ENCODE measurements around the gene SLC39A11.

The SLC39A11 gene

DNA sequence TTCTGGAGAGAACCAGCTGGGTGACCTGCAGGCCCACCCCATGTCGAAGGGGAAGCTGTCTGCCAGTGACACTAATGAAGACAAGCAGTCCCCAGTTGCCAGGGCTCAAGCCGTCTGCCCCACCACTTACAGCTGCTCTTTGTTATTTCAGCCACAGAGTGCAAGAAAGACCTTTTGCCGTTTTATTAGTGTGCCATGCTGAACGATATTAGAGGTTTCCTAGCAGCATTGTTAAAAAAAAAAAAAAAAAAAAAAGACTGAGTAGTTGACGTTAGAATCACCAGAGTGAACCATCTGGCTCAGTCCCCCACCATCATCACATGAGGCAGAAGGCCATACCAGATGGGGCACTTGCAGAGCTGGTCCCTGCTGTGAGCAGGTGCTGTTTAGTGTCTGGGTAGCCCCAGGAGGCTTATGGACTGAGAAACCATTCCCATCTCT lies 26.5 kb upstream of the SLC39A11 start:
- no peak overlapping the region for H3K4me3 ChIP-seq (ENCODE audit: low read depth, low read length)
- no peaks in the 10 kb centered on the region for H3K27me3 ChIP-seq (replicated peaks)
- in situ Hi-C loops (cut with HindIII; ENCODE audit: low pct_ligation_motif_present, low sequenced_read_pairs): no loop called here
- no peak for DNase-seq
- TF ChIP-seq, protein P1, sequence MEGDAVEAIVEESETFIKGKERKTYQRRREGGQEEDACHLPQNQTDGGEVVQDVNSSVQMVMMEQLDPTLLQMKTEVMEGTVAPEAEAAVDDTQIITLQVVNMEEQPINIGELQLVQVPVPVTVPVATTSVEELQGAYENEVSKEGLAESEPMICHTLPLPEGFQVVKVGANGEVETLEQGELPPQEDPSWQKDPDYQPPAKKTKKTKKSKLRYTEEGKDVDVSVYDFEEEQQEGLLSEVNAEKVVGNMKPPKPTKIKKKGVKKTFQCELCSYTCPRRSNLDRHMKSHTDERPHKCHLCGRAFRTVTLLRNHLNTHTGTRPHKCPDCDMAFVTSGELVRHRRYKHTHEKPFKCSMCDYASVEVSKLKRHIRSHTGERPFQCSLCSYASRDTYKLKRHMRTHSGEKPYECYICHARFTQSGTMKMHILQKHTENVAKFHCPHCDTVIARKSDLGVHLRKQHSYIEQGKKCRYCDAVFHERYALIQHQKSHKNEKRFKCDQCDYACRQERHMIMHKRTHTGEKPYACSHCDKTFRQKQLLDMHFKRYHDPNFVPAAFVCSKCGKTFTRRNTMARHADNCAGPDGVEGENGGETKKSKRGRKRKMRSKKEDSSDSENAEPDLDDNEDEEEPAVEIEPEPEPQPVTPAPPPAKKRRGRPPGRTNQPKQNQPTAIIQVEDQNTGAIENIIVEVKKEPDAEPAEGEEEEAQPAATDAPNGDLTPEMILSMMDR (IDR thresholded peaks at IDR 0.05; ENCODE audit: low read depth, low read length, missing control alignments): no peak
- no peak overlapping the region for H3K27ac ChIP-seq
- no peaks in the 10 kb centered on the region for H3K36me3 ChIP-seq (replicated peaks)

DNA sequence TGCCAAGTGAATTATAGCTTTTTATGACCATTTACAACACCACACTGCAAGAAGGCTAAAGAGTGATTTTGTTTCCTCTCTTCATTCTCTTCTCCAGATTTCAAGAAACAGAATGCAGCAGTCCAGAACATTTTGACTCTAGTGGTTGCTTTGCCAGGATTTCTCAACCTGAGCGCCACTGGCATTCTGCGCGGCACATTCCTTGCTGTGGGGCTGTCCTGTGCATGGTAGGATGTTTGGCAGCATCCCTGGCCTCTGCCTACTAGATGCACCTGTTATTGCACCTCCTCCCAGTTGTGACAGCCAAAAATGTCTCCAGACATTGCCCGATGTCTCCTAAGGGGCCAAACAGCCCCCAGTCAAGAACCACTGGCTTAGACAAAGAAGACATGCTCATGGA lies 25.7 kb upstream of the SLC39A11 start:
- Histone ChIP-seq H3K4me3 (ENCODE audit: low read depth, low read length) (no peak overlapping the region), H3K27ac (no peak overlapping the region), H3K27me3 (replicated peaks) (no peaks in the 10 kb centered on the region), H3K36me3 (replicated peaks) (no peaks in the 10 kb centered on the region)
- TF ChIP-seq, protein P1 (IDR thresholded peaks at IDR 0.05; ENCODE audit: low read depth, low read length, missing control alignments): no peak
- DNase-seq: no peak
- in situ Hi-C loops (cut with HindIII; ENCODE audit: low pct_ligation_motif_present, low sequenced_read_pairs): no loop called here

GRCh38 chr17:73112246-73112645 lies 19.8 kb upstream of the SLC39A11 start:
- H3K4me3 ChIP-seq (ENCODE audit: low read depth, low read length): no peak overlapping the region
- TF ChIP-seq, protein P1 (IDR thresholded peaks at IDR 0.05; ENCODE audit: low read depth, low read length, missing control alignments): no peak
- in situ Hi-C loops (cut with HindIII; ENCODE audit: low pct_ligation_motif_present, low sequenced_read_pairs): no loop called here
- H3K36me3 ChIP-seq (replicated peaks): no peaks in the 10 kb centered on the region
- no peaks in the 10 kb centered on the region for H3K27me3 ChIP-seq (replicated peaks)
- no peak overlapping the region for H3K27ac ChIP-seq
- no peak for DNase-seq

DNA sequence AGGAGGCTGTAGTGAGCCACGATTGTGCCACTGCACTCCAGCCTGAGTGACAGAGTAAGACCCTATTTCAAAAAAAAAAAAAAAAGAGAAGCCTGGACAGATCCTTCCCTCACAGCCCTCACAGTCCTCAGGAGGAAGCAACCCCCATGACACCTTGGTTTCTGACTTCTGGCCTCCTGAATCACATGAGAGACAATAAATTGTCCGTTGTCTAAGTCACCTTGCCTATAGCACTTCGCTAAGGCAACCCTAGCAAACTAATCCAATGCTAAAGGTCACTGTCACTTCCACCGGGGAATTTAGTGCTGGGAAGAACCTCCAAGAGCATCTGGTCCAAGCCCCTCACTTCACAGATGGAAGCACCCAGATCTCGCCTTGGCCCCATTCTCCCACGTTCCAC lies 18.9 kb upstream of the SLC39A11 start:
- Histone ChIP-seq H3K36me3 (replicated peaks) (no peaks in the 10 kb centered on the region), H3K27ac (no peak overlapping the region), H3K27me3 (replicated peaks) (no peaks in the 10 kb centered on the region), H3K4me3 (ENCODE audit: low read depth, low read length) (no peak overlapping the region)
- DNase-seq: no peak
- TF ChIP-seq, protein P1 (IDR thresholded peaks at IDR 0.05; ENCODE audit: low read depth, low read length, missing control alignments): no peak
- in situ Hi-C loops (cut with HindIII; ENCODE audit: low pct_ligation_motif_present, low sequenced_read_pairs): no loop called here

DNA sequence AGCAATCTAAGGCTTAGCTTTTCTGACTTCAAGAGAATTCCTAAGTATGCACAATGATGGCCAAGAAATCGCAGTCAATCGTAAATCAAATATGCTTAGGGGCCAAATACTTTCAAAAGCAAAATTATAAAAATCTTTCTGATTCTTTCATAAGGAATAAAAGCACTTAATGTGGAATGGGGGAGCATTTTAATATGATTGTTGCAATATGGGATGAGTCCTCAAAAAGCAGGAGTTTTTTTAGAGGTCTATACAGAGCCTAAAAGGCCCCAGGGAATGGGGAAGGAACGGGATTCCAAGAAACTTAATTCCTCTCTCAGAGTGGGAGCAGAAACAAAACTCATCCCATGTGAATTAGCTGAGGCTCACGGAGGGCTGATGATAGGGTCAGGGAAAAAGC lies 14.7 kb upstream of the SLC39A11 start:
- no peak overlapping the region for H3K27ac ChIP-seq
- no peaks in the 10 kb centered on the region for H3K36me3 ChIP-seq (replicated peaks)
- H3K4me3 ChIP-seq (ENCODE audit: low read depth, low read length): no peak overlapping the region
- TF ChIP-seq, protein P1 (IDR thresholded peaks at IDR 0.05; ENCODE audit: low read depth, low read length, missing control alignments): no peak
- DNase-seq: no peak
- in situ Hi-C loops (cut with HindIII; ENCODE audit: low pct_ligation_motif_present, low sequenced_read_pairs): no loop called here
- H3K27me3 ChIP-seq (replicated peaks): no peaks in the 10 kb centered on the region

DNA sequence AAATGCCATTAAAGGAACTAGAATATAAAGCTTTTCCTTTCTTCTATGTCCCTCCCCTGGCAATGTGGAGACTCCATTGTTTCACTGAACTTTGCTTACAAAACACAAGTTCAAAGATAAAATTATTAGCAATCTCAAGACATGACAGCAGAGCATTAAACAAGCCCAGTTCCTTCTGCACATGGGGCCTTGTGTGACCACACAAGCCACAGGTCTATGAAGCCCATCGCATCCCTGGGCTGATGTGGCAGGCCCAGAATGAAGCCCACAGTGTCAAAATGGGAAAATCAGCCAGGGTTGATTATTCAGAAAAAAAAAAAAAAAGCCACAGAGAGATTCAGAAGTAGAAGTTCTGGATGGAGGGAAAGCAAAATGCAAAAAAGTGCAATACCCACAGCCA lies 12.9 kb upstream of the SLC39A11 start:
- Histone ChIP-seq H3K27me3 (replicated peaks) (no peaks in the 10 kb centered on the region), H3K27ac (no peak overlapping the region), H3K4me3 (ENCODE audit: low read depth, low read length) (no peak overlapping the region), H3K36me3 (replicated peaks) (no peaks in the 10 kb centered on the region)
- in situ Hi-C loops (cut with HindIII; ENCODE audit: low pct_ligation_motif_present, low sequenced_read_pairs): no loop called here
- TF ChIP-seq, protein P1 (IDR thresholded peaks at IDR 0.05; ENCODE audit: low read depth, low read length, missing control alignments): no peak
- no peak for DNase-seq
